Adrenal gland (tissue), 12 donors: ENCODE measurements around the gene PAX7. TPM values are rescaled to one million over a fixed set of nuclear protein-coding genes. Genes with fewer than 3 reads are reported as not detected.

Experiments
- DNase-seq, 7 donors: peaks; one replicate each; pipeline ENCODE4 v3.0.0-alpha.2; 2019 to 2020
- H3K27ac ChIP-seq, 5 donors: fragments of 200-600 bp; sonication (generic) in 4 of 5; 1 replicate in 3 of 5; 2 replicates in 2 of 5; pipeline versions ENCODE4 v1.5.1 to v1.8.0; 2016 to 2020; ENCODE audit warnings: mild to moderate bottlenecking in 1 of 5
- H3K27me3 ChIP-seq: fragments of 200-600 bp; 2 replicates; pipeline ENCODE4 v1.8.0; 2021
- H3K36me3 ChIP-seq, 2 donors: fragments of 200-600 bp; replicated peaks in 1 of 2; 1 replicate in 1 of 2; 2 replicates in 1 of 2; pipeline versions ENCODE4 v1.5.1 to v1.8.0; 2018 to 2022
- H3K4me1 ChIP-seq, 2 donors: fragments of 200-600 bp; replicated peaks in 1 of 2; 1 replicate in 1 of 2; 2 replicates in 1 of 2; pipeline versions ENCODE4 v1.5.1 to v1.8.0; 2018 to 2021
- H3K4me3 ChIP-seq, 4 donors: fragments of 200-600 bp; sonication (generic) in 3 of 4; one replicate each; pipeline ENCODE4 v1.5.1; 2016 to 2018
- H3K9me3 ChIP-seq, 3 donors: fragments of 200-600 bp; sonication (generic) in 1 of 3; replicated peaks in 1 of 3; 1 replicate in 2 of 3; 2 replicates in 1 of 3; pipeline versions ENCODE4 v1.5.1 to v1.8.0; 2016 to 2021
- POLR2A ChIP-seq, 2 donors: fragments of 450-650 bp; IDR thresholded peaks; one replicate each; pipeline ENCODE4 v1.6.1; 2017; ENCODE audit warnings: antibody characterized with exemption in 2 of 2, mild to moderate bottlenecking in 2 of 2, moderate library complexity in 1 of 2
- WGBS, 4 donors: extraction: QIAGEN DNeasy Blood & Tissue Kit in 2 of 4; methylation state at CpG; one replicate each; pipeline versions ENCODE4 v1.1.5 to v1.1.7; 2013 to 2017; 5-methylcytosine and 5-hydroxymethylcytosine counted together
- intact Hi-C, 2 donors: fragments of 100-400 bp; cut with DNase I; formaldehyde crosslinking; loops; one replicate each; pipeline versions ENCODE4 v1.14.1 to v1.15.0; 2022 to 2023
- polyA plus RNA-seq, 3 donors: library from polyadenylated mRNA; stranded (reverse); fragments of 200-250 nt in 2 of 3; fragments of 350-450 nt in 1 of 3; fragmentation: Illumina TruSeq in 1 of 3; extraction: RNeasy Lipid Tissue Mini Kit (QIAGEN cat#74804) in 1 of 3; gene quantifications; one replicate each; pipeline ENCODE4 v1.2.3, GENCODE V29; 2013 to 2014
- total RNA-seq, 9 donors: library from RNA; depleted of rRNA in 4 of 9; stranded (reverse); fragments of >200 nt in 4 of 9; fragments of 120-200 nt in 1 of 9; fragmentation: NEBNext Ultra II Directional in 1 of 9; extraction: Animal tissue kit (Norgen Biotek cat#: 25700) in 1 of 9; gene quantifications; one replicate each; pipeline versions ENCODE4 v1.1.0 to v1.2.4, GENCODE V29; 2013 to 2023
- TF ChIP-seq, protein P1 (sequence below), 6 experiments: fragments of 450-650 bp in 4 of 6; fragments of 200-600 bp in 2 of 6; sonication (generic) in 1 of 6; IDR thresholded peaks; 1 replicate in 5 of 6; 2 replicates in 1 of 6; pipeline versions ENCODE4 v1.5.1 to v1.8.0; 2016 to 2021; ENCODE audit warnings: antibody characterized with exemption in 6 of 6, mild to moderate bottlenecking in 2 of 6, moderate library complexity in 1 of 6
- donor health status: healthy with polysubstance abuse.
- donor health status: Bipolar disorder and iron deficiency.
- donor health status: DM: yes; HTN: yes; CAD: no.
- donor health status: DM: no; HTN: no; CAD: no.
- donor health status: DM: no; HTN: no; CAD: no.
- donor health status: DM: yes; HTN: yes; CAD: no.

PAX7 gene
- total and polyA plus RNA-seq, 12 donors: not detected

DNA sequence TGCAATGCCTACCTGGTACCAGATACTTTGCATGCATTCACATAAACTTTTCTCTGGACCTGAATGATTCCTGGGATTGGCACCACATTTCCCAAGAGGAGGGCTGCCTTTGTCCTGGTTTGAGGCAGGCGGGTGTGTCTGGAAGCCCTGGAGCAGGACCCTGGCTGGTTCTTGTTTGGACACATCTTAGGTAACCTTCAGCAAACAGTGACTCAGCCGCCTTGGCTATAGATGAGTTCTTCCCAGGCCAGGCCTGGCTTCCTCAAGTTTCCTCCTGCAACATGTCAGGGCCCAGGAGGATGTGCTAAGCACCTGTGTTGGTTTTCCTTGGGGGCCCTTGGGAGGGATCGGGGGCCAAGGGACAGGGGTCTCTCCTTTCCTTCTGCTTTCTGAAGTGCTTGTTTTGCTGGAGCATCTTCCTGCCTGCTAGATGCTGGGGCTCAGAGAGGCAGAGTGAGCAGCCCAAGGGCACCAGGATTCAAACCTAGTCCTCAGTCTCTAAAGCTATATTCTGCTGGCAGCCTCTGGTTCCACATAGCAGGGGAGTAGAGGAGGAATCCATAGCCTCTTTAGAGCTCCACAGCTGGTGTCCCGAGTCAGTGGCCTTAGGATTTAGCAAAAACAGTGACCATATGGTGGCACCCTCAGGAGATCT, 38.2 kb downstream of the PAX7 start:
- DNase-seq: peak in 2 of 7 donors; percentile 20 to 22
- no peaks in the 10 kb centered on the region for H3K9me3 ChIP-seq
- no peak overlapping the region for H3K4me3 ChIP-seq
- no peaks in the 10 kb centered on the region for H3K36me3 ChIP-seq
- peaks cover 8% of the 10 kb centered on the region for H3K27me3 ChIP-seq
- 49 to 77% (median 58%) methylated on average over 3 to 4 of the region's 4 CpGs for WGBS, 4 donors
- H3K27ac ChIP-seq: no peak overlapping the region
- TF ChIP-seq POLR2A (IDR thresholded peaks at IDR 0.05): no peak
- TF ChIP-seq, protein P1, sequence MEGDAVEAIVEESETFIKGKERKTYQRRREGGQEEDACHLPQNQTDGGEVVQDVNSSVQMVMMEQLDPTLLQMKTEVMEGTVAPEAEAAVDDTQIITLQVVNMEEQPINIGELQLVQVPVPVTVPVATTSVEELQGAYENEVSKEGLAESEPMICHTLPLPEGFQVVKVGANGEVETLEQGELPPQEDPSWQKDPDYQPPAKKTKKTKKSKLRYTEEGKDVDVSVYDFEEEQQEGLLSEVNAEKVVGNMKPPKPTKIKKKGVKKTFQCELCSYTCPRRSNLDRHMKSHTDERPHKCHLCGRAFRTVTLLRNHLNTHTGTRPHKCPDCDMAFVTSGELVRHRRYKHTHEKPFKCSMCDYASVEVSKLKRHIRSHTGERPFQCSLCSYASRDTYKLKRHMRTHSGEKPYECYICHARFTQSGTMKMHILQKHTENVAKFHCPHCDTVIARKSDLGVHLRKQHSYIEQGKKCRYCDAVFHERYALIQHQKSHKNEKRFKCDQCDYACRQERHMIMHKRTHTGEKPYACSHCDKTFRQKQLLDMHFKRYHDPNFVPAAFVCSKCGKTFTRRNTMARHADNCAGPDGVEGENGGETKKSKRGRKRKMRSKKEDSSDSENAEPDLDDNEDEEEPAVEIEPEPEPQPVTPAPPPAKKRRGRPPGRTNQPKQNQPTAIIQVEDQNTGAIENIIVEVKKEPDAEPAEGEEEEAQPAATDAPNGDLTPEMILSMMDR (IDR thresholded peaks at IDR 0.05): no peak
- H3K4me1 ChIP-seq: no peaks in the 10 kb centered on the region
- intact Hi-C loops: no loop called here

DNA sequence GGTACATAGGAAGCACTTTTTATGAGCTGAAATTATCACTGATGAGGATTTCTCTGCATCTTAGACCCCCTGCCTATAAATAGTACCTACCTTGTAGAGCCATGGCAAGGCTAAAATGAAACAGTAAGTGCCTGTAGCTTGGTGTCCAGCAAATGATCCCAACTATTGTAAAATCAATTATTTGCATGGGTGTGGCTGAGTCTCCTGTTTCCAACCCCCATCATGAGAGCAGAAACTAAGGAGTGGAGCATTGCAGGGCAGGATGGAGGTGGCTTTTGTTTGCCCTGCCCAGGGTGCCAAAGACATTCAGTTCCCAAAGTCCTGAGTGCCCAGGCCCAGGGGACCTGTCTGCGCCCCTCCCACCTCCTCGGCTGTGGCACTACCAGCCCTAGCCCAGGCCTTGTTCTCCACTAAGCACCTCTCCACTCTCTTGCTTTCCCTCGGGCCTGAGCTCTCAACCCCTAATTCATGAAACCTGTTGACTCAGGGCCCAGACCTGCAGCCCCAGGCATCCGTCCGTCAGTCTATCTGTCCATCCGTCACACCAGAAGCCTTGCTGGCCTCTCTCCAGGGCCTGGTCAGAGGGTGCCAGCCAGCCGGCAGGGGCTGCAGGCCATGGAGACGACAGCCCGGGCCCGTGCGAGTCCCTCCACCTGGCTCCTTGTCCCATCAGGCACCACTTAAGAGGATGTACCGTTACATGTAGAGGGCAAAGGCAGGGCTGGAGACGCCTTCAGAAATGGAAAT, 39.6 kb downstream of the PAX7 start:
- DNase-seq: no peak
- no peaks in the 10 kb centered on the region for H3K36me3 ChIP-seq
- TF ChIP-seq, protein P1 (IDR thresholded peaks at IDR 0.05): no peak
- TF ChIP-seq POLR2A (IDR thresholded peaks at IDR 0.05): no peak
- H3K27me3 ChIP-seq: peaks cover 8% of the 10 kb centered on the region
- no peaks in the 10 kb centered on the region for H3K4me1 ChIP-seq
- H3K9me3 ChIP-seq: no peaks in the 10 kb centered on the region
- H3K27ac ChIP-seq: no peak overlapping the region
- WGBS, 4 donors: 68 to 88% (median 87%) methylated on average over 3 to 13 of the region's 13 CpGs
- H3K4me3 ChIP-seq: no peak overlapping the region
- intact Hi-C loops: no loop called here

DNA sequence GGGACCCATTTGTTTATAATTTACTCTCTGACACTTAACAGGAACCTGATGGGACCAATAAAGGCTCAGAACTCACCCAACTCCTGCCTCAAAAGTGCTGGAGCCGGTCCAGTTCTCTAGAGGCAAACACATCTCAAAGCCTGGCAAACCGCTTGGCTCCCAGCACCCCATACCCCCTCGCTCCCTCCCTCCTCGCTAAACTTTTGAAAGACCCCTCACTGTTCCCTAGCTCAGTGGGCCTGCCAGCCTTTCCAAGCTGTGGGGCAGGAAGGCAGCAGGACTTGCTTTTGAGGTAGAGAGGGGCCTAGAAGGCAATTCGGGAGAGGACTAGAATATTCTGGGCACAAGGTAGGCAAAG, 40.2 kb downstream of the PAX7 start:
- Histone ChIP-seq H3K4me1 (no peaks in the 10 kb centered on the region), H3K9me3 (no peaks in the 10 kb centered on the region), H3K27ac (no peak overlapping the region), H3K4me3 (no peak overlapping the region), H3K27me3 (peaks cover 13% of the 10 kb centered on the region), H3K36me3 (no peaks in the 10 kb centered on the region)
- intact Hi-C loops: no loop called here
- DNase-seq: no peak
- TF ChIP-seq POLR2A (IDR thresholded peaks at IDR 0.05): no peak
- TF ChIP-seq, protein P1 (IDR thresholded peaks at IDR 0.05): no peak
- WGBS, 4 donors: 89 to 96% (median 91%) methylated on average over 5 of the region's 5 CpGs

DNA sequence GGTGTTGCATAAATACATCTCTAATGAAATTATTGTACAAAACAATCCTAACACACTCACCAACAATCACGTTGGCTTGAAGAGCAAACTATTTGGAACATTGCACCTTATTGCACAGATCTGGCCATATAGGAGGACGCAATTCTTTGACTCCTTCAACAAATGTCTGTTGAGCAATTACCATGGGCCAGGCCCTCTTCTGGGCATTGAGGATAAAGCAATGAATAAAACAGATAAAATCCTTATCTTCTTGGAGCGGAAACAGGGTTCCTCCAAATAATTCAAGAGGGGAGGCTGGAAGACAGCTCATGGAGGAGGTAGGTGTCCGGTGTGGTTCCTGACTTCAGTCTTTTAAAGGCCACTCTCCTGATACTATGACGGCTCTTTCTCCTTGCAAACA, 43.3 kb downstream of the PAX7 start:
- H3K27me3 ChIP-seq: peaks cover 24% of the 10 kb centered on the region

More for the DNA sequence above, 43.3 kb downstream of the PAX7 start:
- intact Hi-C loops: no loop called here
- no peaks in the 10 kb centered on the region for H3K9me3 ChIP-seq
- DNase-seq: no peak
- no peaks in the 10 kb centered on the region for H3K36me3 ChIP-seq
- H3K27ac ChIP-seq: no peak overlapping the region
- no peak overlapping the region for H3K4me3 ChIP-seq
- WGBS, 4 donors: 37 to 61% (median 42%) methylated on average over 4 to 5 of the region's 5 CpGs
- no peaks in the 10 kb centered on the region for H3K4me1 ChIP-seq
- TF ChIP-seq, protein P1 (IDR thresholded peaks at IDR 0.05): no peak
- no peak for TF ChIP-seq POLR2A (IDR thresholded peaks at IDR 0.05)
